OCI-LY7 (cell line): ENCODE results near the gene YIPF2. TPM values are rescaled to one million over a fixed set of nuclear protein-coding genes. Genes with fewer than 3 reads are reported as not detected.

Experiments used
- BruUV-seq: library from RNA; stranded (reverse); fragments of 400-500 nt; replicated peaks from 2 replicates; lab custom pipeline; 2021; lab: Mats Ljungman, UMichigan
- CTCF ChIA-PET: fragments of 300-600 bp; sonication (Branson Sonifier 250); formaldehyde crosslinking; loops from one replicate; lab custom pipeline; 2022; ENCODE audit warnings: antibody characterized with exemption; ENCODE audit not compliant: unreplicated experiment; lab: Charles Lee
- POLR2A ChIA-PET: fragments of 300-600 bp; sonication (Branson Sonifier 250); formaldehyde crosslinking; loops from one replicate; lab custom pipeline; 2022; ENCODE audit warnings: antibody characterized with exemption; lab: Charles Lee
- DNase-seq: peaks from one replicate; pipeline ENCODE4 v3.0.0-alpha.2; 2015; ENCODE audit warnings: low spot score
- H2AFZ ChIP-seq: fragments of 200-600 bp; sonication (generic), shearing (Covaris generic); 2 replicates; pipeline ENCODE4 v1.6.1; 2014; ENCODE audit warnings: mild to moderate bottlenecking, antibody characterized with exemption, low read length, moderate library complexity
- H3K27ac ChIP-seq: fragments of 200-600 bp; sonication (generic); 2 replicates; pipeline ENCODE4 v1.5.1; 2014; ENCODE audit warnings: mixed run types, low read depth, mild to moderate bottlenecking, moderate library complexity, low read length, inconsistent platforms; ENCODE audit not compliant: poor library complexity, severe bottlenecking
- H3K36me3 ChIP-seq: fragments of 200-600 bp; sonication (generic); 2 replicates; pipeline ENCODE4 v1.6.1; 2014; ENCODE audit warnings: mild to moderate bottlenecking, antibody characterized with exemption, low read length, moderate library complexity, mixed read lengths; ENCODE audit not compliant: insufficient read depth
- H3K4me1 ChIP-seq: fragments of 200-600 bp; sonication (generic); 2 replicates; pipeline ENCODE4 v1.5.1; 2014; ENCODE audit warnings: mild to moderate bottlenecking, low read length; ENCODE audit not compliant: insufficient read depth, poor library complexity, severe bottlenecking
- H3K4me2 ChIP-seq: fragments of 200-600 bp; sonication (generic); 2 replicates; pipeline ENCODE4 v1.6.1; 2014; ENCODE audit warnings: mild to moderate bottlenecking, low read length
- H3K4me3 ChIP-seq: fragments of 200-600 bp; sonication (generic); 2 replicates; pipeline ENCODE4 v1.5.1; 2014; ENCODE audit warnings: mild to moderate bottlenecking, low read depth, low read length; ENCODE audit not compliant: poor library complexity, severe bottlenecking
- H3K79me2 ChIP-seq: fragments of 200-600 bp; sonication (generic); 2 replicates; pipeline ENCODE4 v1.6.1; 2016; ENCODE audit warnings: low read depth, mild to moderate bottlenecking, low read length, moderate library complexity, mixed read lengths; ENCODE audit not compliant: insufficient read depth
- H3K9me2 ChIP-seq: fragments of 200-600 bp; sonication (generic); 2 replicates; pipeline ENCODE4 v1.6.1; 2016; ENCODE audit warnings: mild to moderate bottlenecking, low read length, mixed read lengths; ENCODE audit not compliant: insufficient read depth
- H3K9me3 ChIP-seq: fragments of 200-600 bp; sonication (generic); 2 replicates; pipeline ENCODE4 v1.6.1; 2014; ENCODE audit warnings: mild to moderate bottlenecking, mixed run types, low read length, mixed read lengths
- H4K20me1 ChIP-seq: fragments of 200-600 bp; sonication (generic); 2 replicates; pipeline ENCODE4 v1.6.1; 2014; ENCODE audit warnings: mild to moderate bottlenecking, antibody characterized with exemption, low read length, moderate library complexity, mixed read lengths; ENCODE audit not compliant: insufficient read depth
- EZH2phosphoT487 ChIP-seq: fragments of 200-600 bp; sonication (generic); IDR thresholded peaks from 2 replicates; pipeline ENCODE4 v1.6.1; 2018; ENCODE audit warnings: low read depth, borderline replicate concordance, mild to moderate bottlenecking, mixed run types, antibody characterized with exemption, low read length, moderate library complexity, mixed read lengths
- intact Hi-C: fragments of 100-400 bp; cut with micrococcal nuclease; formaldehyde crosslinking; loops from one replicate; pipeline ENCODE4 v1.10.0; 2022; ENCODE audit not compliant: unreplicated experiment
- total RNA-seq, 2 experiments: library from RNA; depleted of rRNA in 1 of 2; stranded (reverse); fragments of >200 nt in 1 of 2; shearing (Covaris generic) in 1 of 2; gene quantifications; 2 replicates each; pipeline ENCODE4 v1.2.3, GENCODE V29; 2014 to 2022
- TF ChIP-seq, protein P1 (sequence below): fragments of 200-600 bp; sonication (generic); conservative IDR thresholded peaks from 2 replicates; pipeline ENCODE4 v1.5.1; 2014; ENCODE audit warnings: mild to moderate bottlenecking, antibody characterized with exemption, low read length, moderate library complexity, mixed read lengths

YIPF2 gene
- total RNA-seq, 2 experiments from 2014 or later: 26.7 to 27.5 TPM

DNA sequence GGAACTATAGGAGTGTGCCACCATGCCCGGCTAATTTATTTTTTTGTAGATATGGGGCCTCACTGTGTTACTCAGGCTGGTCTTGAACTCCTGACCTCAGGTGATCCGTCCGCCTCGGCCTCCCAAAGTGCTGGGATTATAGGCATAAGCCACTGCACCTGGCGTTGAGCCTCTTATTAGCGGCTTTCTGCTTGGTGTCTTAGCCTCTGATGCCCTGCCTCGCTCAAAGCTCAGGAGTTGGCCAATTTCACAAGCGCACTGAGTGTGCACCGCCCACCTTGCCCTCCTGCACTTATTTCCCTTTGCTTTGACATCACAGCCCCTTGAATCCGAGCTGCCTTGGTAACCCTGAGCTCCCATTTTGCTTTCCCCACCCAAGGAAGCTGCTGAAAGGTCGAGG, 10.1 kb downstream of the YIPF2 start:
- Histone ChIP-seq H4K20me1 (no peaks in the 10 kb centered on the region), H3K4me2 (no peak overlapping the region), H3K9me2 (no peaks in the 10 kb centered on the region), H3K4me1 (peaks cover 3% of the 10 kb centered on the region), H3K79me2 (no peaks in the 10 kb centered on the region), H3K9me3 (no peaks in the 10 kb centered on the region), H3K4me3 (no peak overlapping the region), H3K27ac (no peak overlapping the region), H2AFZ (no peak overlapping the region), H3K36me3 (peaks cover 80% of the 10 kb centered on the region)
- intact Hi-C loops: no loop called here
- no peak for TF ChIP-seq EZH2phosphoT487
- TF ChIP-seq, protein P1, sequence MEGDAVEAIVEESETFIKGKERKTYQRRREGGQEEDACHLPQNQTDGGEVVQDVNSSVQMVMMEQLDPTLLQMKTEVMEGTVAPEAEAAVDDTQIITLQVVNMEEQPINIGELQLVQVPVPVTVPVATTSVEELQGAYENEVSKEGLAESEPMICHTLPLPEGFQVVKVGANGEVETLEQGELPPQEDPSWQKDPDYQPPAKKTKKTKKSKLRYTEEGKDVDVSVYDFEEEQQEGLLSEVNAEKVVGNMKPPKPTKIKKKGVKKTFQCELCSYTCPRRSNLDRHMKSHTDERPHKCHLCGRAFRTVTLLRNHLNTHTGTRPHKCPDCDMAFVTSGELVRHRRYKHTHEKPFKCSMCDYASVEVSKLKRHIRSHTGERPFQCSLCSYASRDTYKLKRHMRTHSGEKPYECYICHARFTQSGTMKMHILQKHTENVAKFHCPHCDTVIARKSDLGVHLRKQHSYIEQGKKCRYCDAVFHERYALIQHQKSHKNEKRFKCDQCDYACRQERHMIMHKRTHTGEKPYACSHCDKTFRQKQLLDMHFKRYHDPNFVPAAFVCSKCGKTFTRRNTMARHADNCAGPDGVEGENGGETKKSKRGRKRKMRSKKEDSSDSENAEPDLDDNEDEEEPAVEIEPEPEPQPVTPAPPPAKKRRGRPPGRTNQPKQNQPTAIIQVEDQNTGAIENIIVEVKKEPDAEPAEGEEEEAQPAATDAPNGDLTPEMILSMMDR: no peak
- no TSS peak for BruUV-seq
- ChIA-PET POLR2A (no interaction called here), CTCF (no interaction called here)
- DNase-seq: no peak

DNA sequence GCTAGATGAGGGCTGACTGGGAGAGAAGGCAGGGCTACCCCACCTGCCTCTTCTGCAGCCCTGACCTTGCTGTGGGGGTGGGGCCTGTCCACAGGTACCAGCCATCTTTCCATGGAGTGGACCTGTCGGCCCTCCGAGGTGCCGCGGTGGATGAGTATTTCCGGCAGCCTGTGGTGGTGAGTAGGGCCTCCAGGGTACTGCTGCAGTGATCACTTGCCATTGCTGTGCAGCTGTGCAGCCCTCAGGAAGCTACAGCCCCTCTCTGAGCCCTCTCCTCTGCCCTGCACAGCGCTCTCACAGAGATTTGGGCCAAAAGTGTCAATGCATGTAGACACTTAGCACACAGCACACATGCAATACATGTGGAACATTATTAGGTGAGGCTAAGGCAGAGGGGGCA, 11.8 kb downstream of the YIPF2 start:
- ChIA-PET CTCF (no interaction called here), POLR2A (no interaction called here)
- no peak overlapping the region for H3K27ac ChIP-seq
- H3K4me2 ChIP-seq: no peak overlapping the region
- intact Hi-C loops: no loop called here
- TF ChIP-seq EZH2phosphoT487: no peak
- TF ChIP-seq, protein P1: no peak
- peaks cover 82% of the 10 kb centered on the region for H3K36me3 ChIP-seq
- no peak overlapping the region for H2AFZ ChIP-seq
- DNase-seq: no peak
- BruUV-seq: no TSS peak
- H3K9me2 ChIP-seq: no peaks in the 10 kb centered on the region
- no peaks in the 10 kb centered on the region for H3K9me3 ChIP-seq
- peaks cover 3% of the 10 kb centered on the region for H3K4me1 ChIP-seq
- H3K4me3 ChIP-seq: no peak overlapping the region
- H4K20me1 ChIP-seq: no peaks in the 10 kb centered on the region
- no peaks in the 10 kb centered on the region for H3K79me2 ChIP-seq

DNA sequence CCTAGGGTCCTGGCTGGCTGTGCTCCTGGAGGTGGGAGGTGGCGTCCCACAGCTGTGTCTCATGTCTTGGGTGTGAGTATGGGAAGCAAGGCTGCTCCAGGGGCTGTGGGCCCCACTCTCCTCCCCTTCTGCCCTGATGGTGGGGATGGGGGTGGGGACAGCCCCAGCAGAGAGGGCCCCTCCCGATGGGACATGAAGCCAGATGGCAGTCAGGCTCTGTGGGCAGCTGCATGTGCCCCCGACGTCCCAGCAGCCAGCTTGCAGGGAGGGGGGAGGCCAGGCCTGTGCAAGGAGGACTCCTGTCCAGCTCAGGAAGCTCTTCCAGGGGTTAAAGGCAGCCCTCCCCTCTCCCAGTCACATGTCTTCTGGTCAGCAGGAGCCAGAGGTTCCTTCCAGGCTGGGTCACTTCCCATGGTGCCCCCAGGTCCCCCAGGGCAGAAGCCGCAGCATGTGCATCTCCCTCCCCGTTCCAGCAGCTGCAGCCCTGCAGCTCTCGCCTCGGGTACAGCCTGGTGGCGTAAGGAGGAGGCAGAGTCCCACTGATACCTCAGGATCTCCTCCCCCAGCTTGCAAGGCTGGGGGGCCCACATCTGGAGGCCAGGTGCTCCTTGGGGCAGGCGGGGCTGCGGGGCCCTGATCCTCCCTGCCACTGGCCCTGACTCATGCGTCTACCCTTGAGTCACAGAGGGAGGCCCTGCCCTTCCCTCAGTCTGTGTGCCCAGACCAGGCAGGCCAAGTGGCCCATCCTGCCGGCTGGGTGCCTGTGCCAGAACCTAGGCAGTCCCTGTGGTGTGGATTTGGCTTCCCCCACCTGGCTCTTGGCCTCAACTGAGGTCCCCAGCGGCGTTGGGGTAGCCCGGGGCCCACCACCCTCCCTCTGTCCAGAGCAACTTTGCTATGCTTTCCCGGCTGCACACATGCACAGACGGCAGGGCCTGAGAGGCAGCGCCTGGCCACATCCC, 13.0 kb downstream of the YIPF2 start:
- Histone ChIP-seq H3K9me2 (no peaks in the 10 kb centered on the region), H2AFZ (no peak overlapping the region), H3K4me2 (no peak overlapping the region), H3K4me3 (no peak overlapping the region), H3K27ac (no peak overlapping the region), H3K36me3 (peaks cover 79% of the 10 kb centered on the region), H3K9me3 (no peaks in the 10 kb centered on the region), H3K4me1 (peaks cover 3% of the 10 kb centered on the region), H3K79me2 (no peaks in the 10 kb centered on the region), H4K20me1 (no peaks in the 10 kb centered on the region)
- POLR2A ChIA-PET: interaction anchor here (0.6 kb wide), 1 partner anchor 235 kb away, joined by 3 read pairs; no protein-coding TSS in a partner anchor
- DNase-seq: no peak
- BruUV-seq: no TSS peak
- TF ChIP-seq, protein P1: no peak
- TF ChIP-seq EZH2phosphoT487: no peak
- CTCF ChIA-PET: no interaction called here
- intact Hi-C loops: no loop called here
